Transverse colon (tissue), 4 donors: Measurements from ENCODE around the gene PPFIA1. TPM values are rescaled to one million over a fixed set of nuclear protein-coding genes. Genes with fewer than 3 reads are reported as not detected.

Experiments used
- DNase-seq: peaks from one replicate; pipeline ENCODE4 v3.0.0-alpha.2; 2019
- H3K27ac ChIP-seq, 4 donors: fragments of 200-600 bp; sonication (generic); 2 replicates each; pipeline ENCODE4 v1.5.1; 2016 to 2018; ENCODE audit warnings: inconsistent platforms in 4 of 4
- H3K27me3 ChIP-seq: fragments of 200-600 bp; sonication (generic); 2 replicates; pipeline ENCODE4 v1.5.1; 2017; ENCODE audit warnings: inconsistent platforms
- H3K36me3 ChIP-seq, 4 donors: fragments of 200-600 bp; sonication (generic); 2 replicates each; pipeline ENCODE4 v1.5.1; 2017 to 2019; ENCODE audit warnings: inconsistent platforms in 4 of 4
- H3K4me1 ChIP-seq, 4 donors: fragments of 200-600 bp; sonication (generic); 2 replicates each; pipeline ENCODE4 v1.5.1; 2017 to 2020; ENCODE audit warnings: inconsistent platforms in 4 of 4
- H3K4me3 ChIP-seq, 4 donors: fragments of 200-600 bp; sonication (generic); 1 replicate in 1 of 4; 2 replicates in 3 of 4; pipeline versions ENCODE4 v1.5.1 to v1.6.1; 2017 to 2019; ENCODE audit warnings: inconsistent platforms in 4 of 4
- H3K9me3 ChIP-seq, 2 donors: fragments of 200-600 bp; sonication (generic); 2 replicates each; pipeline ENCODE4 v1.5.1; 2017 to 2019; ENCODE audit warnings: inconsistent platforms in 2 of 2
- CTCF ChIP-seq, 5 experiments: fragments of 200-600 bp in 3 of 5; fragments of 450-650 bp in 2 of 5; sonication (generic) in 3 of 5; IDR thresholded peaks; 1 replicate in 2 of 5; 2 replicates in 3 of 5; pipeline ENCODE4 v1.5.1; 2016 to 2017; ENCODE audit warnings: antibody characterized with exemption in 5 of 5, inconsistent platforms in 3 of 5, mild to moderate bottlenecking in 2 of 5, moderate library complexity in 1 of 5
- EP300 ChIP-seq: sonication (generic); formaldehyde crosslinking; IDR thresholded peaks from one replicate; pipeline ENCODE4 v1.6.1; 2017; ENCODE audit warnings: antibody characterized with exemption, low read depth
- POLR2A ChIP-seq: fragments of 450-650 bp; IDR thresholded peaks from one replicate; pipeline ENCODE4 v1.6.1; 2016; ENCODE audit warnings: antibody characterized with exemption, mild to moderate bottlenecking, moderate library complexity
- POLR2AphosphoS5 ChIP-seq, 3 donors: sonication (generic); formaldehyde crosslinking; IDR thresholded peaks; one replicate each; pipeline ENCODE4 v1.6.1; 2016; ENCODE audit warnings: antibody characterized with exemption in 3 of 3
- WGBS, 2 donors: methylation state at CpG; one replicate each; pipeline ENCODE4 v1.1.5; 2018; ENCODE audit warnings: low coverage in 1 of 2; 5-methylcytosine and 5-hydroxymethylcytosine counted together
- in situ Hi-C, 4 donors: fragments of 200-750 bp; cut with MboI; loops; one replicate each; pipeline versions ENCODE4 v1.15.0 to v1.15.1; 2017; ENCODE audit warnings: low sequenced_read_pairs in 3 of 4, low pct_ligation_motif_present in 1 of 4, low pct_unique_long_range_greater_than_20kb in 1 of 4
- intact Hi-C: fragments of 100-400 bp; cut with DNase I; formaldehyde crosslinking; loops from one replicate; pipeline ENCODE4 v1.15.1; 2023; ENCODE audit warnings: low total_unique reads
- total RNA-seq, 4 donors: library from RNA; depleted of rRNA; stranded (reverse); fragments of >200 nt; gene quantifications; one replicate each; pipeline ENCODE4 v1.1.0, GENCODE V29; 2016

The PPFIA1 gene
- total RNA-seq, 4 donors from 2014 or later, result 42.6 to 143 (median 72.8) TPM

GRCh38 chr11:70360211-70360610, 89.7 kb downstream of the PPFIA1 start:
- TF ChIP-seq EP300, result no peak
- no peak for TF ChIP-seq POLR2A
- TF ChIP-seq CTCF (IDR thresholded peaks at IDR 0.05), result no peak
- no peak for TF ChIP-seq POLR2AphosphoS5 (IDR thresholded peaks at IDR 0.05)
- Histone ChIP-seq H3K36me3 (peaks cover 0 to 60% (median 22%) of the 10 kb centered on the region in 4 donors), H3K4me3 (no peak overlapping the region), H3K27me3 (no peaks in the 10 kb centered on the region), H3K9me3 (no peaks in the 10 kb centered on the region), H3K4me1 (no peaks in the 10 kb centered on the region), H3K27ac (no peak overlapping the region)
- in situ Hi-C loops, result no loop called here
- 85% methylated on average over 6 of the region's 6 CpGs; no CpG with 5 or more reads in 1 of the 2 donors for WGBS, 2 donors
- DNase-seq, result no peak
- intact Hi-C loops, result no loop called here

- Histone ChIP-seq H3K27me3 (no peaks in the 10 kb centered on the region), H3K9me3 (no peaks in the 10 kb centered on the region), H3K36me3 (peaks cover 0 to 39% (median 11%) of the 10 kb centered on the region in 4 donors), H3K27ac (no peak overlapping the region), H3K4me1 (no peaks in the 10 kb centered on the region), H3K4me3 (no peak overlapping the region)
- DNase-seq, result no peak
- in situ Hi-C loops, result no loop called here
- TF ChIP-seq CTCF (IDR thresholded peaks at IDR 0.05) (no peak), EP300 (no peak), POLR2A (no peak)
- WGBS, 2 donors, result 81 to 89% methylated on average over 2 of the region's 2 CpGs
- intact Hi-C loops, result no loop called here
These were observed 93.7 kb downstream of the PPFIA1 start for GRCh38 chr11:70364178-70364577.

- H3K9me3 ChIP-seq, result no peaks in the 10 kb centered on the region
- no peak overlapping the region for H3K4me3 ChIP-seq
- intact Hi-C loops (no loop called here), in situ Hi-C loops (no loop called here)
- TF ChIP-seq EP300 (no peak), POLR2A (no peak), CTCF (IDR thresholded peaks at IDR 0.05) (no peak), POLR2AphosphoS5 (IDR thresholded peaks at IDR 0.05) (no peak)
- H3K27ac ChIP-seq, result no peak overlapping the region
- peaks cover 0 to 32% (median 11%) of the 10 kb centered on the region in 4 donors for H3K36me3 ChIP-seq
- no peaks in the 10 kb centered on the region for H3K4me1 ChIP-seq
- no peaks in the 10 kb centered on the region for H3K27me3 ChIP-seq
- 82 to 88% methylated on average over 15 to 25 of the region's 25 CpGs for whole genome bisulfite sequencing, 2 donors
- no peak for DNase-seq
These were observed 94.5 kb downstream of the PPFIA1 start for GRCh38 chr11:70364745-70365543.

- TF ChIP-seq CTCF (IDR thresholded peaks at IDR 0.05) (no peak), POLR2A (no peak), EP300 (no peak), POLR2AphosphoS5 (IDR thresholded peaks at IDR 0.05) (no peak)
- in situ Hi-C loops, result no loop called here
- no peaks in the 10 kb centered on the region for H3K4me1 ChIP-seq
- peaks cover 0 to 32% (median 11%) of the 10 kb centered on the region in 4 donors for H3K36me3 ChIP-seq
- intact Hi-C loops, result no loop called here
- H3K9me3 ChIP-seq, result no peaks in the 10 kb centered on the region
- H3K27me3 ChIP-seq, result no peaks in the 10 kb centered on the region
- no peak overlapping the region for H3K27ac ChIP-seq
- DNase-seq, result no peak
- no peak overlapping the region for H3K4me3 ChIP-seq
- WGBS, 2 donors, result 88 to 89% methylated on average over 3 of the region's 3 CpGs
These were observed 95.0 kb downstream of the PPFIA1 start for GRCh38 chr11:70365544-70365927.
